Measurements from ENCODE around the gene KREMEN1. TPM values are rescaled to one million over a fixed set of nuclear protein-coding genes. Genes with fewer than 3 reads are reported as not detected.

The KREMEN1 gene
- total and polyA plus RNA-seq, 9 of the 15 experiments (the other 6 are each of a cell fraction or from before 2014, with no cell fraction given): 0.69 to 11.5 (median 4.3) TPM

DNA sequence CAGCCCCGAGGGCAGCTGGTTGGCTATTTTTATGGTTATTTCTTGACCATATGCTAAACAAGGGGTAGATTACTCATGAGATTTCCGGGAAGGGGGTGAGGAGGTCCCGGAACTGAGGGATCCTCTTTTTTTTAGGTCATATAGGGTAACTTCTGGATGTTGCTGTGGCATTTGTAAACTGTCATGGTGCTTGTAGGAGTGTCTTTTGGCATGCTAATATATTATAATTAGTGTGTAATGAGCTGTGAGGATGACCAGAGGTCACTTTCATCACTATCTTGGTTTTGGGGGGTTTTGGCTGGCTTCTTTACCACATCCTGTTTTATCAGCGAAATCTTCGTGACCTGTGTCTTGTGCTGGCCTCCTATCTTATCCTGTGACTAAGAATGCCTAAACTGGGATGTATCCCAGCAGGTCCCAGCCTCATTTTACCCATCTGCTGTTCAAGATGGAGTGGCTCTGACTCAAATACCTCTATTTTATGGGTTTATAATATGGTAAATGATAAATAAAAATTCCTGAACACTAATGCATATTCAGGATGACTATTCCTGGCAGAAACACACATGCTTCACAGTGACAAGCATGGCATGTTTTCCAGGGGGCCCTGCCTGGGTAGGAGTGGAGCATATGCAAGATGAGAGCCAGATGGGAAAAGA lies 11.2 kb downstream of the KREMEN1 start (continued):
- TF ChIP-seq, protein P1, sequence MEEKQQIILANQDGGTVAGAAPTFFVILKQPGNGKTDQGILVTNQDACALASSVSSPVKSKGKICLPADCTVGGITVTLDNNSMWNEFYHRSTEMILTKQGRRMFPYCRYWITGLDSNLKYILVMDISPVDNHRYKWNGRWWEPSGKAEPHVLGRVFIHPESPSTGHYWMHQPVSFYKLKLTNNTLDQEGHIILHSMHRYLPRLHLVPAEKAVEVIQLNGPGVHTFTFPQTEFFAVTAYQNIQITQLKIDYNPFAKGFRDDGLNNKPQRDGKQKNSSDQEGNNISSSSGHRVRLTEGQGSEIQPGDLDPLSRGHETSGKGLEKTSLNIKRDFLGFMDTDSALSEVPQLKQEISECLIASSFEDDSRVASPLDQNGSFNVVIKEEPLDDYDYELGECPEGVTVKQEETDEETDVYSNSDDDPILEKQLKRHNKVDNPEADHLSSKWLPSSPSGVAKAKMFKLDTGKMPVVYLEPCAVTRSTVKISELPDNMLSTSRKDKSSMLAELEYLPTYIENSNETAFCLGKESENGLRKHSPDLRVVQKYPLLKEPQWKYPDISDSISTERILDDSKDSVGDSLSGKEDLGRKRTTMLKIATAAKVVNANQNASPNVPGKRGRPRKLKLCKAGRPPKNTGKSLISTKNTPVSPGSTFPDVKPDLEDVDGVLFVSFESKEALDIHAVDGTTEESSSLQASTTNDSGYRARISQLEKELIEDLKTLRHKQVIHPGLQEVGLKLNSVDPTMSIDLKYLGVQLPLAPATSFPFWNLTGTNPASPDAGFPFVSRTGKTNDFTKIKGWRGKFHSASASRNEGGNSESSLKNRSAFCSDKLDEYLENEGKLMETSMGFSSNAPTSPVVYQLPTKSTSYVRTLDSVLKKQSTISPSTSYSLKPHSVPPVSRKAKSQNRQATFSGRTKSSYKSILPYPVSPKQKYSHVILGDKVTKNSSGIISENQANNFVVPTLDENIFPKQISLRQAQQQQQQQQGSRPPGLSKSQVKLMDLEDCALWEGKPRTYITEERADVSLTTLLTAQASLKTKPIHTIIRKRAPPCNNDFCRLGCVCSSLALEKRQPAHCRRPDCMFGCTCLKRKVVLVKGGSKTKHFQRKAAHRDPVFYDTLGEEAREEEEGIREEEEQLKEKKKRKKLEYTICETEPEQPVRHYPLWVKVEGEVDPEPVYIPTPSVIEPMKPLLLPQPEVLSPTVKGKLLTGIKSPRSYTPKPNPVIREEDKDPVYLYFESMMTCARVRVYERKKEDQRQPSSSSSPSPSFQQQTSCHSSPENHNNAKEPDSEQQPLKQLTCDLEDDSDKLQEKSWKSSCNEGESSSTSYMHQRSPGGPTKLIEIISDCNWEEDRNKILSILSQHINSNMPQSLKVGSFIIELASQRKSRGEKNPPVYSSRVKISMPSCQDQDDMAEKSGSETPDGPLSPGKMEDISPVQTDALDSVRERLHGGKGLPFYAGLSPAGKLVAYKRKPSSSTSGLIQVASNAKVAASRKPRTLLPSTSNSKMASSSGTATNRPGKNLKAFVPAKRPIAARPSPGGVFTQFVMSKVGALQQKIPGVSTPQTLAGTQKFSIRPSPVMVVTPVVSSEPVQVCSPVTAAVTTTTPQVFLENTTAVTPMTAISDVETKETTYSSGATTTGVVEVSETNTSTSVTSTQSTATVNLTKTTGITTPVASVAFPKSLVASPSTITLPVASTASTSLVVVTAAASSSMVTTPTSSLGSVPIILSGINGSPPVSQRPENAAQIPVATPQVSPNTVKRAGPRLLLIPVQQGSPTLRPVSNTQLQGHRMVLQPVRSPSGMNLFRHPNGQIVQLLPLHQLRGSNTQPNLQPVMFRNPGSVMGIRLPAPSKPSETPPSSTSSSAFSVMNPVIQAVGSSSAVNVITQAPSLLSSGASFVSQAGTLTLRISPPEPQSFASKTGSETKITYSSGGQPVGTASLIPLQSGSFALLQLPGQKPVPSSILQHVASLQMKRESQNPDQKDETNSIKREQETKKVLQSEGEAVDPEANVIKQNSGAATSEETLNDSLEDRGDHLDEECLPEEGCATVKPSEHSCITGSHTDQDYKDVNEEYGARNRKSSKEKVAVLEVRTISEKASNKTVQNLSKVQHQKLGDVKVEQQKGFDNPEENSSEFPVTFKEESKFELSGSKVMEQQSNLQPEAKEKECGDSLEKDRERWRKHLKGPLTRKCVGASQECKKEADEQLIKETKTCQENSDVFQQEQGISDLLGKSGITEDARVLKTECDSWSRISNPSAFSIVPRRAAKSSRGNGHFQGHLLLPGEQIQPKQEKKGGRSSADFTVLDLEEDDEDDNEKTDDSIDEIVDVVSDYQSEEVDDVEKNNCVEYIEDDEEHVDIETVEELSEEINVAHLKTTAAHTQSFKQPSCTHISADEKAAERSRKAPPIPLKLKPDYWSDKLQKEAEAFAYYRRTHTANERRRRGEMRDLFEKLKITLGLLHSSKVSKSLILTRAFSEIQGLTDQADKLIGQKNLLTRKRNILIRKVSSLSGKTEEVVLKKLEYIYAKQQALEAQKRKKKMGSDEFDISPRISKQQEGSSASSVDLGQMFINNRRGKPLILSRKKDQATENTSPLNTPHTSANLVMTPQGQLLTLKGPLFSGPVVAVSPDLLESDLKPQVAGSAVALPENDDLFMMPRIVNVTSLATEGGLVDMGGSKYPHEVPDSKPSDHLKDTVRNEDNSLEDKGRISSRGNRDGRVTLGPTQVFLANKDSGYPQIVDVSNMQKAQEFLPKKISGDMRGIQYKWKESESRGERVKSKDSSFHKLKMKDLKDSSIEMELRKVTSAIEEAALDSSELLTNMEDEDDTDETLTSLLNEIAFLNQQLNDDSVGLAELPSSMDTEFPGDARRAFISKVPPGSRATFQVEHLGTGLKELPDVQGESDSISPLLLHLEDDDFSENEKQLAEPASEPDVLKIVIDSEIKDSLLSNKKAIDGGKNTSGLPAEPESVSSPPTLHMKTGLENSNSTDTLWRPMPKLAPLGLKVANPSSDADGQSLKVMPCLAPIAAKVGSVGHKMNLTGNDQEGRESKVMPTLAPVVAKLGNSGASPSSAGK (IDR thresholded peaks at IDR 0.05): no peak
- no peak for TF ChIP-seq ZNF445 (CRISPR knock-in tag; IDR thresholded peaks at IDR 0.05; ENCODE audit: low read depth)
- no peak for TF ChIP-seq SP2 (IDR thresholded peaks at IDR 0.05; ENCODE audit: extremely low read depth, low read depth, low read length, poor library complexity, severe bottlenecking)
- TF ChIP-seq CEBPB (tag; IDR thresholded peaks at IDR 0.05): no peak
- TF ChIP-seq, protein P2, sequence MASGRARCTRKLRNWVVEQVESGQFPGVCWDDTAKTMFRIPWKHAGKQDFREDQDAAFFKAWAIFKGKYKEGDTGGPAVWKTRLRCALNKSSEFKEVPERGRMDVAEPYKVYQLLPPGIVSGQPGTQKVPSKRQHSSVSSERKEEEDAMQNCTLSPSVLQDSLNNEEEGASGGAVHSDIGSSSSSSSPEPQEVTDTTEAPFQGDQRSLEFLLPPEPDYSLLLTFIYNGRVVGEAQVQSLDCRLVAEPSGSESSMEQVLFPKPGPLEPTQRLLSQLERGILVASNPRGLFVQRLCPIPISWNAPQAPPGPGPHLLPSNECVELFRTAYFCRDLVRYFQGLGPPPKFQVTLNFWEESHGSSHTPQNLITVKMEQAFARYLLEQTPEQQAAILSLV (tag; IDR thresholded peaks at IDR 0.05): no peak
